ENCODE measurements around the gene MAP3K4. TPM values are rescaled to one million over a fixed set of nuclear protein-coding genes. Genes with fewer than 3 reads are reported as not detected.

MAP3K4 gene
- polyA plus RNA-seq, 3 donors: 34.6 to 38.4 (median 36.7) TPM

DNA sequence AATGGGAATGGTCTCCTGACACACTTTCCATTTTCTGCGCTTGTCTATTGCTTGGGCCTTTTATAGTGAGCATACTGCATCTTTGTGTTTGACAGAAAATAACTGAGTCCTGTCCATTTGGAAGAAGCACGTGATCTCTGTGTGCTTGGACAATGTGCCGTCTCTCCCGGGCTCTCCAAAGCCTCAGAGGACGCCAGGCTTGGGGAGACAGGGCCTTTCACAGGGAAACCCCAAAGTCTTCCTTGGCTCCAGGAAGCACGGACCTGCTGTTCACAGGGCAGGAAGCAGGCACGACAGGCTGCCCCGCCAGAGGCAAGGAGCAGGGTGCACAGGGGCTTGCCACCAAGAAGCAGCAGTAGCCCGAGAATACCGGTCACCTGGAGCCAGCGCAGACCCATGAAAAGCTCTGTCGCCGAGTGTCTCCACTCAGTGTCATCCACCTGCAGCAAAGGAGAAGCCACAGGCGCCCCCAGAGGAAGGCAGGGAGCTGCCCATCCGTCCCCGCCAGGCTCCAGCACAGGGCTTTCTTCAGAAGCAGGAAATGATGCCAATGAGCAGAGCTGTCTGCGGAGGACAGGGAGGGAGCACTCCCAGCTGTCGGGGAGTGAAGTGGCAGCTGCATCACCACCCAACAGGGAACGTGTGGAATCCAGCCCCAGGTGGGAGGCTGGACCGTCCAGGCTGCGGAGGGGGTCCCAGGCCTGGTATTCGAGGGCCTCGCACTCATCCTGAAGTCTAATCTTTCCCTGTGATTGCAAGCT is 147.2 kb downstream of the MAP3K4 start:
- no peak for DNase-seq (ENCODE audit: low read depth in 3 of 3, low spot score in 2 of 3)

DNA sequence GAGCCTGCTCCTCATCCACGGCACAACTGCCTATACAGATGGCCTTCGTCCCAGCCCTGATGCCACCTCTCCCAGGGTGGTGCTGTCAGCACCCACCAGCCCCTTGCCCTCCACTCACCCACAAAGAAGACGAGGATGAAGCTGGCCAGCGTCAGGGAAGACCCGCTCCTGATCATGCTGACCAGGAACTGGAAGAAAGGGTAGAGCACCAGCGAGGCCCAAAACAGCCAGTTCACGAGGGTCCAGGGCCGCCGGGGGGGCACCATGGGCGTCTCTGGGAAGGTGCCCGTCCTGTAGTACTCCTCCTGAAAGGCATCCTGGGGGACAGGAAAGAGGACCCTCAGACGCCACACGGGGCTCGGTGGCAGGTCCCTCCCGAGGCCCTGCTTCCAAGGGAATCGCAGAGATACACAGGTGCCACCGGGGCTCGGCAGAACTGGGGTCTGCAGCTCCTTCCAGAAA is 147.8 kb downstream of the MAP3K4 start:
- no peak for DNase-seq (ENCODE audit: low read depth in 3 of 3, low spot score in 2 of 3)

DNA sequence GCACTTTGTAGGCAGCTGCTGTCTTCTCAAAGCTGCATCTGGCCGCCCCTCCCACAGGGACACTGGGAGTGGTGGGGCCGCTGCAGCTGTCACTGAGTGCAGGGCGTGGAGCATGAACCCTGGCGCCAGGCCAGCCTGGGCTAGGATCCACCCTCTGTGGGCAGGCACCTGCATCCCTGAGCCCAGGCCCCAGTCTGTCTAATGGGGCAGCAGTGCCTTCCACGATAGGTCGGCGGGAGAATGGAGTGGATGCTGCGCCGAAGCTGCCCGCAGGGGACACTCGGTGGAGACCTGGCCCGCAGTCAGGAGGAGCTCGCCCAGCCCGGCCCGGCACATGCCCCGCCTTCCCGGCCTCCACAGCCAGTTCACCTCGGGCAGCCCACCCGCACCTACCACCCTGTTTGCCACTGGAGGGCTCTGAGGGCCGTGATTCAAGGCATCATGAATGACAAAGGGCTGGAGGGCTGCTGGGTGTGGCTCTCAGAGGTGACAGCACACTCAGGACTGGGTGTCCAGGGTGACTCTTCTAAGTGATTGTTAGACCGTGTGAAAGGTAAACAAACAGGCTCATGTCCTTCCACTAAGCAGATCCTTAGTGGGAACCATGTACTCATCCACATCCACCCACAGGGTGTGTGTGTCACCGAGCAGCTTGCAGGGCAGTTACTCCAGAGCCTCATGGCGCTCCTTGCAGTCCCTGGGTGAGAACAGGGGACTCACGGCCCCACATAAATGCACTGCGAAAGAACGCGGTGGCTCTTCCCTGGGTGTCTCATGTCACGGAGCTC is 148.4 kb downstream of the MAP3K4 start:
- no peak for DNase-seq (ENCODE audit: low read depth in 3 of 3, low spot score in 2 of 3)

DNA sequence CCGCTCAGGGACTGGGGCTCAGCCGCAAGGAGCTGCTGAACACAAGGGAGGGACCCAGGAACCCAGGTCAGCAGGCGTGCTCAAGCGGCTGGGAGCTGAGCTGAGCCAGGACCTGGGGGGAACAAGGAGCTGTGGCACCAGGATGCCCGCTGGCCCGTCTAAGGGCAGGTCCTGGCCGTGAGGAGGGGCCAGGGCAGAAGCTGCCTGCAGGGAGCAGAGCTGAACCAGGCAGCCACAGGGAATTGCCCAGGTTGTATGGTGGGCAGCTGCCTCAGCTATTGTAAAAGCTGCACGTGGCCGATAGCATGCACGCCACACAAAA is 148.9 kb downstream of the MAP3K4 start:
- DNase-seq (ENCODE audit: low read depth in 3 of 3, low spot score in 2 of 3): no peak

DNA sequence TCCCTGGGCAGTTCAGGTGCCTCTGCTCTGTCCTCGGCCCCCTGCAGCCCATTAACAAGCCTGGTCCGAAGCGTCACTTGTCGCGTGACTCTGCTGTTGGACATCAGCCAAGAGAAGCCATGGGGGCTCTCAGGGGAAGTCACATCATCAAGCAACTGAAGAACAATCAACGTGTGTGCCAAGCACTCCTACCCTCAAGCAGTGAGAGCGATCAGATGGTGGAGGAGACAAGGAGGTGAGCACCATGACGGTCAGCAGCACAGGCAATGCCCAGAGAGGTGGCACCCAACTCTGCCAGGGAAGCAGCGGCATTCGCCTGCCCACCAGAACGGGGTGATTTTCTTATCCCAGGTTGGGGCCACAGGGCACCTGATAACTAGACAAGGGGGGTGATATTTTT is 149.6 kb downstream of the MAP3K4 start:
- no peak for DNase-seq (ENCODE audit: low read depth in 3 of 3, low spot score in 2 of 3)

DNA sequence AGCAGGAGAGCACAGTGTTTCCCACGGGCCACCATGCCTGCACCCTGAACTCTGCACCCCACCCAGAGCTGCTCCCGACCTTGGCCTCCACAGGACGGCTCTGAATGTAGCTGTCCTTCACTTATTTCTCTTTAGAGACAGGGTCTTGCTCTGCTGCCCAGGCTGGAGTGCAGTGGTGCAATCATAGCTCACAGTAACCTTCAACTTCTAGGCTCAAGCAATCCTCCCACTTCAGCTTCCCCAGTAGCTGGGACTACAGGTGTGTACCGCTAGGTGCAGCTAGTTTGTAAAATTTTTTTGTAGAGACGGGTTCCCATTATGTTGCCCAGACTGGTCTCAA is 151.4 kb downstream of the MAP3K4 start:
- DNase-seq (ENCODE audit: low read depth in 3 of 3, low spot score in 2 of 3): no peak

DNA sequence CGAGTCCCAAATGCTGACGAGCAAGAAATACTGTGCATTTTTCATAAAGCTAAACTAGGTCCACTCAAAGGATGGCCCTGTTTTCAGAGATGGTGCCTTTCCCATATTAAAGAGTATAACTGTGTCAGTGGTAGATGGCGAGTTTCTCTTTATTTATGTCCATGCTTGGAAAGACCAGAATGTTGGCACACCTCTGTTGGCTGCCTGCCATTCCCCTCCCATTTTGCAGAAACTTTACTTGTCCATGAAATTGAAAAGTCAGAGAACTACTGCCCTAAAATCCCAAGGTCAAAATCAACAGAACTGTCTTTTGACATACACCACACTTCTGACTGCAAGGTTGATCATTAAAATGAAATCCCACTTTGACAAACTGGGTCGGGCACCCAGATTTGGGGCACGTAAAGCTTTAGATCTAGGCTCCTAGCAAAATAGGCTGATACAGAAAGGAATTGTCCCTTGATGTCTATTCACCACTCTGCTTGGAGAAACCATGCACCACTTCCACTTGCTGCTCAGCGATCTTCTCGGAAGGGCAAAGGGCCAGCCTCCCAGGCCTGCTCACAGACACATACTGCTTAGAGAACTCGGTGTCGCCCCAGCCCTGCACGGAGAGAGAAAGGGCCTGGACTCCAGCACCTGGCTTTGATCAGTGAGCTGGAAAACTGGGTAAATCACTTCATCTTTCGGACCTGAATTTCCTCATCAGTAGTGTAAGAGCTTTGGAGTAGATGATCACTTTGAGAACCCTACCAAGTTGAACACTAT is 152.3 kb downstream of the MAP3K4 start:
- no peak for DNase-seq (ENCODE audit: low read depth in 3 of 3, low spot score in 2 of 3)

DNA sequence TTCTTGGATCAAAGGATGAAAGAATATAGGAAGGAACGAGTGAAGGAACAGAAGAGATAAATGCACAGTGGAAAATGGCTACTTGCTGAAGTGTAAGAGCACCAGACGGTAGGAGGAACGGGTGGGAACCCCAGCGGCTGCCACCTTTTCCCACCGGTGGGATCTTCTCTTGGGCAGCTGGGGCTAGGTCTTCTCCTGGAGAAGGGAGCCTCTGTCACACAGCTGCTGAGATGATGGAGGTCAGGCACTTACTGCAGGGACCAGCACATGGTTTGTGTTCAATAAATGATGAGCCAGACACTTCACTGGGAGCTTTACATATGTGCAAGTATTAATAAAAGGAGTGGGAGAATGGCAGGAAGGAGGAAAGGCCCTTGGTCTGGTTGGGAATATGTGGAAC is 158.6 kb downstream of the MAP3K4 start:
- no peak for DNase-seq (ENCODE audit: low read depth in 3 of 3, low spot score in 2 of 3)

DNA sequence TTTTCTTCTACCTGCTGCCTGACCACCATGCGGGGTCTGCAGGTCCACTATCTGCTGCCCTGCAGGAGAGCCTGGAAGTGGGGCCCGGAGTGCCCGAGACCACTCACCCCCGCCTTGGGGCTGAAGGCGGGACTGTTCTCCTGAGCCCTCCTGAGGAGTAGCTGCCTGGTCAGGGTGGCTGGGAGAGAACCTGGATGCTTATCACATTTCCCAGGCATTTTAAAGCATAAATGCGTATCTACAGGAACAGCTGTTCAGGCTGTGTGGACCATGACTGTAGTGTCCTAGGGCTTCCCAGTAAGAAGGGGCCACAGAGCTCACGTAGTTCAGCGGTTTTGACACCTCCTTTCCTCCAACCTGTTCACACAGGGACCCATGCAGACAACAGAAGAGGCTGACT is 159.0 kb downstream of the MAP3K4 start:
- DNase-seq (ENCODE audit: low read depth in 3 of 3, low spot score in 2 of 3): no peak

DNA sequence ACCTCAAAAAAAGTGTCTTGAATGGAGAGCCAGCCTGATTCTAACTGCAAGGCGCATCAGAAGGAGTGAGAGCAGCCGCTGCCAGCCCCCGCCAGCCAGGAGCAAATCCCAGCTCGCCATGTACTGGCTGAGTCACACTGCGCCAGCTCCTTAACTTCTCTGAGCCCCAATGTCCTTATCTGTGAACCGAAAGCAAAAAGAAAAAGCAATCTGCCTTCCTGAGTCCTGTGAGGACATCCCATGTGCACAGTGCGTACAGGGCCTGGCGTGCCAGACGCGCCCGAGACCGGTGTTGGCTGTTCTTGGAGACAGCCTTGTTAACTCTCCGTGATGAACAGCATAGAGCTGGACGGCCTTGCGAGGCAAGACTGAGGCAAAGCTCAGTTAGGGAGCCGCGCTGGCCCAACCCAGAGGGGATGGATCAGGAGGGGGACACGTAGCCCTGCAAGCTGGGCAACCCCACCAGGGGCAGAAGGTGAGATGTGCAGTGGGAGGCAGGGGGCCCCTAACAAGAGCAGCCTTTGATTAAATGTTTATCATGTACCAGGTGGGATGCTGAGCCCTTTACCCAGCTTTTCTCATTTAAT is 159.6 kb downstream of the MAP3K4 start:
- DNase-seq (ENCODE audit: low read depth in 3 of 3, low spot score in 2 of 3): no peak

DNA sequence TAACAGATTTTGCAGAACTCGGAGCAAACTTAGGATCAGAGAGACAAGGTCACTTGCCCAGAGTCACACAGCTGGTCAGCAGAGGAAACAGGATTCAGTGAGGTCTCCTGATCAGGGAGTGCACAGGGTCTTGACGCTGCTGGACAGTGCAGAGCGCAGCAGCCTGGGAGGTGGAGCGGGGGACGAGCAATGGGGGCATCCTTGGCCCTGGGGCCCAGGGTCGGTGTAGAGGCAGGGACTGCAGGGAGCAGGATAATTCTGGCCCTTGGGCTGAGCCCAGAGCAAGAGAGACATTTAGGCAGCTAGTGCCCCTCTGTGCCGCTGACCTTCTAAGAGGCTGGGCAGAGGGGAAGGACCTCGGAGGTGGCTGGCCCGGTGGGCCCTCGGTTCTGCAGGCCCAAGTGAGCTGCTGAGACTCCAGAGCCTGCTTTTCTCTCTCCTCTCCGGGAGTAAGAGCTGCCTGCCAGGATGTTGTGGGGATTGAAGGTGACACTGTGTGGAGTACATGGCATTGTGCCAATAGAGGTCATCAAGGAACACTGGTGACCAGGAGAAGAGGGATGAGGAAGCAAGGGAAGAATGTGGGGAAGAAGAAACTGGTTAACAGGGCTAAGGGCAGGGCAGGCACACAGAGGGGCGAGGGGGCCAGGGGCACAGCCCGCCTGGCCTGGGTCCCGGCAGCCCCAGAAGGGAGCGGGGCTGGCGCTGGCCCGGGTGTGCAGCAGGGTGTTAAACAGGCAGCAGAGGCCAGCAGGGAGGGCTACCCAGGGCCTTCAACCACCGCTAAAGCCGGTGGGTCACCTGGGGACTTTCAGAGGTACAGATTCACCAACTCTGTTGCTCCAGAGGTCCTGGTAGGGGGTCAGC is 160.3 kb downstream of the MAP3K4 start:
- no peak for DNase-seq (ENCODE audit: low read depth in 3 of 3, low spot score in 2 of 3)

DNA sequence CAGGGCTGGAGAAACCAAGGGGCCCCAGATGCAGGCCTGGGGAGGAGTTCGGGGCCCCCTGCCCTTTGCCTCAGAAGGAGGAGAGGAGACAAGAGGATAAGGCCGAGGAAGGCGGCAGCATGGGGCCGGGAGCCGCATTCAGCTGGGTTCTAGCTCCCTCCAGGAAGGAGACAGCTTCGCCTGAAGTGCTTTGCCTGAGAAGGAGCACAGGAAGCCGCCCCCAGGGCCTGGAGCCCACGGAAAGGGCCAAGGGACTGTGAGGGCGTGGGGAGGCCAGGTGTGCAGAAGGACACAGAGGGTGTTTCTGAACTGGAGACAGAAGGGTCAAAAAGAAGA is 160.9 kb downstream of the MAP3K4 start:
- no peak for DNase-seq (ENCODE audit: low read depth in 3 of 3, low spot score in 2 of 3)

DNA sequence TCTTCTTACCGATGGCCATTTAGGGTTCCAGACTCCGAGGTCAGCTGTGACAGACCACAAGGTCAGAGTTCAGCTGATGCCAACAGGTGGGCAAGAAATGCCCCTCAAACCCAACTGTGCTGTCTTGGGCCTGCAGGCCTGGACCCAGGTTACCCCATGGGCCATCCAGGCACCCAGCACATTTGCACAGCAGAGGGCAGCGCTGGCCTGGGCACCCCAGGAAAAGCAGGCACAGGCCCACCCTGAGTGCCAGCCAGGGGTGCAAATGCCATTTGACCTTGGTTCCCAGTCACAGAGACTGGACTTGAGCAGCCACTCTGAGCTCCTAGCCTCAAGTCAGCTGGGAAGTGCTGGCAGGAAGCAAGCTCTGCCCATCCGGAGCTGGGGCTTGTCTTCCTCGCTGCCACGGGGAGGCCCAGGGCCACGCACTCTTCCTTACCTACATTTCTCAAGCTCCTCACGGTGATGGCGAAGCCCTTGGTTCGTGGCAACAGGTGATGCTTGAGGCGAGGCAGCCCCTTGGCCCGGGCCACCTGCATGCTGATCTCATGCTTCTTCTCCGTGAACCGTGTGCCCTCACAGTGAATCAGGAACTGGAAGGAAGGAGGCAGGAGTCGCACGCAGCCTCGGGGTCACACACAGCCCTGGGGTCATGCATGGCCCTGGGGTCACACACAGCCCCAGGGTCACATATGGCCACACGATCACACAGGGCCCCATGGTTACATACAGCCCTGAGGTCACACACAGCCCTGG is 161.5 kb downstream of the MAP3K4 start:
- DNase-seq (ENCODE audit: low read depth in 3 of 3, low spot score in 2 of 3): no peak

DNA sequence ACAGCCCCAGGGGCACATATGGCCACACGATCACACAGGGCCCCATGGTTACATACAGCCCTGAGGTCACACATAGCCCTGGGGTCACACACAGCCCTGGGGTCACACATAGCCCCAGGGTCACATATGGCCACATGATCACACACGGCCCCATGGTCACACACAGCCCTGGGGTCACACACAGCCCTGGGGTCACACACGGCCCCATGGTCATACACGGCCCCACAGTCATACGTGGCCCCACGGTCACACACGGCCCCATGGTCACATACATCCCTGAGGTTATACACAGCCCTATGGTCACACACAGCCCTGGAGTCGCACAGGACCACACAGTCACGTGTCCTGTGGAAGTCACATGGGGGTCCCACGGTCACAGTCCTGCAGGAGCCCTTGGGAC is 162.2 kb downstream of the MAP3K4 start:
- no peak for DNase-seq (ENCODE audit: low read depth in 3 of 3, low spot score in 2 of 3)

DNA sequence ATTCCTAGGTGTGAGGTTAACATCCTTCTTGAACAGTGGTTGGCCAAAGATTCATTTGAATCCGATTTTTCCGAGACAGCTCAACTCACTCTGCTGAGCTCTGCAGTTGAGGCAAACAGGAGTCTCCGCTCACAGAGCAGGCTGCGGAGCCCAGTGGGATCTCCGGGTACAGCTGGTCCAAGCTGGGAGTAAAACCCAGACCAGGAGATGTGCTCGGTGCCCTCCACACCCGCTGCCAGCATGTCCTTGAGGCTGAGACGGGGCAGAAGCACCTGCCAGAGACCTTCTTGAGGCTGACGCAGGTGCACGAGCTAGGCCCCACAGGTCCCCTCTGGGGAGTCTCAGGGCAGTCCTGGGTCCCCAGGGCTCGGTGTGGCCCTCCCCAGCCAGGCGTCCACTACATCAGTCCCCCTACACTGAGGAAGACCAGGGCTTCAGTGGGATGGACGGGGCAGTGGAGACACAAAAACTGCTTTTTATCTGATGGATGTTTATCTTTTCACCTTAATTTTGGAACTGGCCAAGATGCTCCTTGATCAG is 163.3 kb downstream of the MAP3K4 start:
- no peak for DNase-seq (ENCODE audit: low read depth in 3 of 3, low spot score in 2 of 3)

DNA sequence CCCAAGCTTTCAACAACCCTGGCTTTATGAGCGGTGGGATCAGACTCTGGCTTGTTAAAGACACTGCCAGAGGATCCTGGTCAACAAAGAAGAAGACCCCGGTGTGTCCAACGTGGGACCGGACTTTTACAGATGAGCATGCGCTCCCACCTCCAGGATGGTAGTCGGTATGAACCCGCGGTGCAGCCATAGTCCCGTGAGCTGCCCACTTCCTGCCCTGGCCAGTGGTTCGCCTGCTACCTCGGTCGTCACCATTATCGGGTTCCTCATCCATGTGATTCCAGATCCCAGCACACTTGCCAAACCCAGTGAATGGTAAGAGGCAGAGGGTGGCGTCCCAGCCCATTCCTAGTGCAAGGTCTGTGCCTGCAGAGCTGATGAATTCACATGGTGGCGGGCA is 169.6 kb downstream of the MAP3K4 start:
- DNase-seq (ENCODE audit: low read depth in 3 of 3, low spot score in 2 of 3): no peak

DNA sequence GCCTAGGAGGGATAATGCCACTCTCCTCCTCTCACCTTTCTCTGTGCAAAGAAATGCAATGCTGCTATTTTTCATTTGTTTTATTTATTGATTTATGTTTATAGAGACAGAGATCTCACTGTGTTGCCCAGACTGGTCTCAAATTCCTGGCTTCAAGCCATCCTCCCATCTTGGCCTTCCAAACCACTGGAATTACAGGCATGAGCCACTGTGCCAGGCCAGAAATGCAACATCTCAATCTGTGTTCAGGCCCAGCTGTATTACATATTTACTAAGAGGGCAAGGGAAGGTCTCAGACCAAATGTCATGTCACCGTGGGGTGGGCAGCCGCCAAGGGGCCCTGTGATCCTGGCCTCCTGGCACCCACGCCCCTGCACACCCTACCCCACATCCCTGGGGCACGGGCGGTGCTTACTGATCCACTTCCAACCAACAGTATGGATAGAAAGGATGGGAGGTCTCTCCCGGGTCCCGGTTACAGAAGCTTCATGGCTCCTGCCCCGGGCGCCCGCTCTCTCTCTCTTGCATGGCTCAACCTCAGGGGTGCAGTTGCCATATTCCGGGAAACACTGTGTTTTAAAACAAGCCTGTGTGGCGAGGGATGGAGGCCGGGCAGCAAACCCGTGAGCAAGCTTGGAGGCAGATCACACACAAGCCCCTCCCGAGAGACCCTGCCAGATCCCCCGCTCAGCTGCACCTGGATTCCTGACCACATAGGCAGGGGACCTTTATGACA is 170.5 kb downstream of the MAP3K4 start:
- DNase-seq (ENCODE audit: low read depth in 3 of 3, low spot score in 2 of 3): no peak

DNA sequence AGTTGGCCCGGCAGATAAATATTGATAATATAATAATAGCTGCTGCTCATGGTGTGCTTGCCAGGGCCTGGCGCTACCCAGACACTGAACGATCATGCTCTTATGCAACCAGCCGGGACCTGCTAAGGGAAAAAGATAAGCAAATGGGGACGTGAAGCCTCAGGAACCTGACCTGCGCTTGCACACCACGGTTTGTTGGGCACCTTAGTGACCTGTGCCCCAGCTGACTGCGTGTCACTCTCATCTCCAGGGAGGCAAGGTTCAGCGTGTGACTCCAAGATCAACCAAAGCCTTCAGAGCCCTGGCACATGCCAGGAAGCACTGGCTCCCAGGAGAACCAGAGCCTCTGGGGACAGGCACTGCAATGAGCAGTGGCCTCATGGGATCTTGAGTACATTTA is 171.2 kb downstream of the MAP3K4 start:
- no peak for DNase-seq (ENCODE audit: low read depth in 3 of 3, low spot score in 2 of 3)

Measured in right renal cortex interstitium (tissue), 3 donors.